ENCODE measurements around the gene AP3S1. TPM values are rescaled to one million over a fixed set of nuclear protein-coding genes. Genes with fewer than 3 reads are reported as not detected.
"Not testable (repeated sequence)": the region's sequence is repeated elsewhere in the genome, so short reads cannot be mapped to it uniquely, and the experiment has no call there.

AP3S1 gene
- total and polyA plus RNA-seq, 8 donors, result 6.4 to 107 (median 57.3) TPM

DNA sequence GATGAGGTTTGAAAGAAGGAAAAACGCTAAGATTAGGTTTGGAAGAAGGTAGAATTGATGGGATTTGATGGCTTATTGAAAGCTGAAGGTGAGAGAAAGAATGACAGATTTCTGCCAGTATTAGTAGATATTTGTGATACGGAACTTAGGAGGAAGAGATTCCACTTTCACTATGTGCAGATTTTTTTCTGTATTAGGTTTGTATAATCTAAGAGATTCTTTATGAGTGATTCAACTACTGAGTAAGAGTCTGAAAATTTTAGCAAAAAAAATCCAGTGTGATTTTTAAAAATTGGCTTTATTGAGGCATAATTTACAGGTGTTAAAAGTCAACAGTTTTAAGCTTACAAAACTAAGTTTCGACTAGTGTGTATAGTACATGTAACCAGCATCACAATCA is 54.1 kb downstream of the AP3S1 start:
- no peak for DNase-seq
- no peak overlapping the region for H3K4me3 ChIP-seq
- no peaks in the 10 kb centered on the region for H3K27me3 ChIP-seq
- no peaks in the 10 kb centered on the region for H3K9me3 ChIP-seq
- WGBS, 5 donors, result 86 to 94% (median 92%) methylated on average over 3 of the region's 3 CpGs
- intact Hi-C loops (cut with DNase I; ENCODE audit: low total_unique reads), result no loop called here
- TF ChIP-seq, protein P1, sequence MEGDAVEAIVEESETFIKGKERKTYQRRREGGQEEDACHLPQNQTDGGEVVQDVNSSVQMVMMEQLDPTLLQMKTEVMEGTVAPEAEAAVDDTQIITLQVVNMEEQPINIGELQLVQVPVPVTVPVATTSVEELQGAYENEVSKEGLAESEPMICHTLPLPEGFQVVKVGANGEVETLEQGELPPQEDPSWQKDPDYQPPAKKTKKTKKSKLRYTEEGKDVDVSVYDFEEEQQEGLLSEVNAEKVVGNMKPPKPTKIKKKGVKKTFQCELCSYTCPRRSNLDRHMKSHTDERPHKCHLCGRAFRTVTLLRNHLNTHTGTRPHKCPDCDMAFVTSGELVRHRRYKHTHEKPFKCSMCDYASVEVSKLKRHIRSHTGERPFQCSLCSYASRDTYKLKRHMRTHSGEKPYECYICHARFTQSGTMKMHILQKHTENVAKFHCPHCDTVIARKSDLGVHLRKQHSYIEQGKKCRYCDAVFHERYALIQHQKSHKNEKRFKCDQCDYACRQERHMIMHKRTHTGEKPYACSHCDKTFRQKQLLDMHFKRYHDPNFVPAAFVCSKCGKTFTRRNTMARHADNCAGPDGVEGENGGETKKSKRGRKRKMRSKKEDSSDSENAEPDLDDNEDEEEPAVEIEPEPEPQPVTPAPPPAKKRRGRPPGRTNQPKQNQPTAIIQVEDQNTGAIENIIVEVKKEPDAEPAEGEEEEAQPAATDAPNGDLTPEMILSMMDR (IDR thresholded peaks at IDR 0.05), result no peak
- no peak for TF ChIP-seq POLR2AphosphoS5 (IDR thresholded peaks at IDR 0.05)
- no peaks in the 10 kb centered on the region for H3K4me1 ChIP-seq
- H3K36me3 ChIP-seq, result peaks cover 0 to 19% (median 14%) of the 10 kb centered on the region in 4 donors
- H3K27ac ChIP-seq, result no peak overlapping the region

- Histone ChIP-seq H3K4me1 (no peaks in the 10 kb centered on the region), H3K27me3 (no peaks in the 10 kb centered on the region), H3K27ac (no peak overlapping the region), H3K4me3 (no peak overlapping the region), H3K36me3 (peaks cover 0 to 14% (median 11%) of the 10 kb centered on the region in 4 donors), H3K9me3 (no peaks in the 10 kb centered on the region)
- intact Hi-C loops (cut with DNase I; ENCODE audit: low total_unique reads), result no loop called here
- no peak for DNase-seq
- WGBS, 5 donors, result 94 to 100% (median 97%) methylated on average over 1 of the region's 1 CpG
- no peak for TF ChIP-seq POLR2A (IDR thresholded peaks at IDR 0.05)
- TF ChIP-seq POLR2AphosphoS5 (IDR thresholded peaks at IDR 0.05), result no peak
- TF ChIP-seq, protein P1 (IDR thresholded peaks at IDR 0.05), result no peak
- TF ChIP-seq EP300 (IDR thresholded peaks at IDR 0.05), result no peak
These were observed 56.9 kb downstream of the AP3S1 start for GRCh38 chr5:115898656-115899055.

DNA sequence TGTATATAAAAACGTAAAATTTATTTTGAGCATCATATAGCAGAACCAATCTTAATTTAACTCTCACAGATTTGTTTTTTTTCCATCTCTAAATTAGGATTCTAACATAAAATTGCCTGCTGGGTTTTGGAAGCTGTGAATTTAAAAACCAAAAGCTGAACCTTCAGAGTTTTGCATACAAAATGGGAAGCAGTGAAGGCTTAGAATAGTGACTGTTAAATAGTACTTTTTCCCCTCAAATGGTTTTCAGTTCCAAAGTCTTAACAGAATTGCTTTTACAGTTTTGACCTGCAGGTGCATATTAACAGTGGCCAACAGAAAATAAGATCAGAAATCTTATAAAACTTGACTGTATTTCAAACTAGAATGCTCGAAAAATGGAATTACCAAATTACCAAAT is 65.4 kb downstream of the AP3S1 start:
- H3K4me1 ChIP-seq, result no peaks in the 10 kb centered on the region
- no peak overlapping the region for H3K4me3 ChIP-seq
- no peaks in the 10 kb centered on the region for H3K9me3 ChIP-seq
- H3K27me3 ChIP-seq, result no peaks in the 10 kb centered on the region
- intact Hi-C loops (cut with DNase I; ENCODE audit: low total_unique reads), result no loop called here
- WGBS, 5 donors, result 77 to 93% (median 84%) methylated on average over 2 of the region's 2 CpGs
- no peak for DNase-seq
- no peak overlapping the region for H3K27ac ChIP-seq
- no peaks in the 10 kb centered on the region for H3K36me3 ChIP-seq
- TF ChIP-seq POLR2AphosphoS5 (IDR thresholded peaks at IDR 0.05) (no peak), EP300 (IDR thresholded peaks at IDR 0.05) (no peak), POLR2A (IDR thresholded peaks at IDR 0.05) (no peak)
- TF ChIP-seq, protein P1 (IDR thresholded peaks at IDR 0.05), result no peak

GRCh38 chr5:115913623-115914400 is 72.1 kb downstream of the AP3S1 start:
- WGBS, 5 donors, result 76 to 86% (median 84%) methylated on average over 5 of the region's 5 CpGs
- H3K27ac ChIP-seq; DNase-seq; H3K4me1 ChIP-seq; H3K9me3 ChIP-seq; H3K27me3 ChIP-seq; H3K4me3 ChIP-seq; intact Hi-C loops (cut with DNase I; ENCODE audit: low total_unique reads): not testable (repeated sequence)
- H3K36me3 ChIP-seq, result peaks cover 0 to 14% (median 5%) of the 10 kb centered on the region in 4 donors

DNA sequence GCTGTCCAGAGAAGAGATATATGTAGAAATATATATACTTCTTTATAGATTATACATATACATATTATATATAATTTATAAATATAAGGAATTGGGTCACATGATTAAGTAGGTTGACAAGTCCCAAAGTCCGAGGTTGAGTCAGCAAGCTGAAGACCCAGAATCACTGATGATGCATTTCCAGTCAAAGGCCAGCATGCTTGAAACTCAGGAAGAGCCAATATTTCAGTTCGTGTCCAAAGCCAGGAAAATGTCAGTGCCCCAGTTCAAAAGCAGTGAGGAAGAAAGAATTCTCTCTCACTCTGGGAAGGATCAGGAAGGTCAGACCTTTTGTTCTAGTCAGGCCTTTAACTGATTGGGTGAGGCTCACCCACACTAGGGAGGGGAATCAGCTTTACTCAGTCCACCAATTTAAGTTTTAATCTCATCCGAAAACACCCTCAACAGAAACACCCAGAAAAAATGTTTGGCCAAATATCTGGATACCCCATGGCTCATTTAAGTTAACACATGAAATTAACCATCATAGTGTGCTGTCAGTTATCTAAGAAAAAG is 78.5 kb downstream of the AP3S1 start:
- peaks cover 0 to 7% (median 3%) of the 10 kb centered on the region in 4 donors for H3K36me3 ChIP-seq
- H3K4me3 ChIP-seq, result no peak overlapping the region
- intact Hi-C loops (cut with DNase I; ENCODE audit: low total_unique reads), result no loop called here
- H3K27ac ChIP-seq, result no peak overlapping the region
- no peaks in the 10 kb centered on the region for H3K9me3 ChIP-seq
- no peaks in the 10 kb centered on the region for H3K27me3 ChIP-seq
- WGBS, 5 donors, result 76 to 85% (median 79%) methylated on average over 3 of the region's 3 CpGs
- no peaks in the 10 kb centered on the region for H3K4me1 ChIP-seq
- no peak for DNase-seq
- TF ChIP-seq, protein P1 (IDR thresholded peaks at IDR 0.05), result no peak
- no peak for TF ChIP-seq POLR2A (IDR thresholded peaks at IDR 0.05)
- TF ChIP-seq POLR2AphosphoS5 (IDR thresholded peaks at IDR 0.05), result no peak
- TF ChIP-seq EP300 (IDR thresholded peaks at IDR 0.05), result no peak

- H3K27ac ChIP-seq; DNase-seq; H3K9me3 ChIP-seq; H3K36me3 ChIP-seq; H3K27me3 ChIP-seq; H3K4me1 ChIP-seq; H3K4me3 ChIP-seq; intact Hi-C loops (cut with DNase I; ENCODE audit: low total_unique reads): not testable (repeated sequence)
- WGBS, 5 donors, result 82 to 92% (median 89%) methylated on average over 12 of the region's 12 CpGs
These were observed 87.1 kb downstream of the AP3S1 start for GRCh38 chr5:115928578-115929407.

- intact Hi-C loops (cut with DNase I; ENCODE audit: low total_unique reads); H3K36me3 ChIP-seq; DNase-seq; H3K9me3 ChIP-seq; H3K4me3 ChIP-seq; H3K4me1 ChIP-seq; H3K27me3 ChIP-seq; H3K27ac ChIP-seq: not testable (repeated sequence)
- WGBS, 5 donors, result 87 to 96% (median 93%) methylated on average over 17 of the region's 17 CpGs
These were observed 88.4 kb downstream of the AP3S1 start for GRCh38 chr5:115930171-115930570.

Data from stomach (tissue), 9 donors.